K562 (cell line): ENCODE measurements around the gene LIMS2.

ENCODE experiments used
- CBFA2T2 ChIP-seq: fragments of 450-650 bp; conservative IDR thresholded peaks from 2 replicates; pipeline ENCODE4 v1.6.1; 2017; ENCODE audit warnings: mild to moderate bottlenecking
- CBX8 ChIP-seq: fragments of 200-600 bp; sonication (generic); IDR thresholded peaks from 2 replicates; pipeline ENCODE4 v1.6.1; 2012; ENCODE audit warnings: borderline replicate concordance, mixed run types, low read depth, mild to moderate bottlenecking, moderate library complexity, mixed read lengths, low read length, control low read depth, inconsistent platforms; ENCODE audit not compliant: poor library complexity, severe bottlenecking; ENCODE audit errors: extremely low read depth
- CTCF ChIP-seq, 3 experiments: IDR thresholded peaks in 2 of 3; conservative IDR thresholded peaks in 1 of 3; 2 replicates each; pipeline ENCODE4 v1.5.1; 2011 to 2012; ENCODE audit warnings: low read length in 3 of 3, mild to moderate bottlenecking in 3 of 3, control low read depth in 2 of 3, improper control_type of control experiment in 1 of 3, inconsistent platforms in 1 of 3, low read depth in 1 of 3, mixed read lengths in 1 of 3, moderate library complexity in 1 of 3; ENCODE audit not compliant: insufficient read depth in 2 of 3
- EHMT2 ChIP-seq: fragments of 450-650 bp; IDR thresholded peaks from 2 replicates; pipeline ENCODE4 v1.6.1; 2018; ENCODE audit warnings: antibody characterized with exemption
- SP1 ChIP-seq: sonication (generic); formaldehyde crosslinking; IDR thresholded peaks from 2 replicates; pipeline ENCODE4 v1.8.1; 2022; ENCODE audit warnings: mild to moderate bottlenecking, missing genetic modification reagents
- ZNF57 ChIP-seq: fragments of 450-650 bp; formaldehyde crosslinking; IDR thresholded peaks from 2 replicates; pipeline ENCODE4 v1.4.0; 2020; ENCODE audit warnings: mild to moderate bottlenecking, moderate library complexity
- ZZZ3 ChIP-seq: fragments of 450-650 bp; IDR thresholded peaks from 2 replicates; pipeline ENCODE4 v1.6.1; 2016; ENCODE audit warnings: antibody characterized with exemption, mild to moderate bottlenecking, moderate library complexity

GRCh38 chr2:127678531-127678930, 3.2 kb upstream of the LIMS2 start:
- no peak for TF ChIP-seq ZNF57 (CRISPR knock-in tag)
- TF ChIP-seq SP1 (CRISPR knock-in tag), result no peak
- TF ChIP-seq CBFA2T2, result no peak
- no peak for TF ChIP-seq EHMT2
- no peak for TF ChIP-seq CBX8
- no peak for TF ChIP-seq CTCF (IDR thresholded peaks at IDR 0.05 in 2 of 3, conservative IDR thresholded peaks at IDR 0.05 in 1 of 3; ENCODE audit: insufficient read depth in 2 of 3, low read depth in 1 of 3, low read length in 3 of 3)
- TF ChIP-seq ZZZ3, result no peak
